Mucosa of stomach (tissue), 1 donor: ENCODE results near the gene MBL2.

Source experiments
- H3K27me3 ChIP-seq: one replicate; pipeline ENCODE4 v1.7.0; 2013; ENCODE audit warnings: mild to moderate bottlenecking, low read length; ENCODE audit not compliant: control insufficient read depth, insufficient read depth
- H3K36me3 ChIP-seq: one replicate; pipeline ENCODE4 v1.7.0; 2013; ENCODE audit warnings: low read length; ENCODE audit not compliant: control insufficient read depth, insufficient read depth
- H3K4me1 ChIP-seq: one replicate; pipeline ENCODE4 v1.7.0; 2013; ENCODE audit warnings: mild to moderate bottlenecking, low read length; ENCODE audit not compliant: control insufficient read depth, insufficient read depth
- H3K4me3 ChIP-seq: one replicate; pipeline ENCODE4 v1.7.0; 2013; ENCODE audit warnings: low read length
- H3K9ac ChIP-seq: one replicate; pipeline ENCODE4 v1.7.0; 2013; ENCODE audit warnings: mild to moderate bottlenecking, low read length, moderate library complexity
- H3K9me3 ChIP-seq: one replicate; pipeline ENCODE4 v1.7.0; 2013; ENCODE audit warnings: mild to moderate bottlenecking, low read length, moderate library complexity; ENCODE audit not compliant: control insufficient read depth
- donor health status: Pancreatic carcinoma.

Gene MBL2

GRCh38 chr10:52720018-52720417 lies 52.6 kb downstream of the MBL2 start:
- Histone ChIP-seq H3K4me1 (no peaks in the 10 kb centered on the region), H3K9me3 (no peaks in the 10 kb centered on the region), H3K27me3 (no peaks in the 10 kb centered on the region), H3K4me3 (no peak overlapping the region), H3K9ac (no peak overlapping the region), H3K36me3 (no peaks in the 10 kb centered on the region)
